Left lung (tissue), 10 donors: Measurements from ENCODE around the gene ZNRF4. TPM values are rescaled to one million over a fixed set of nuclear protein-coding genes. Genes with fewer than 3 reads are reported as not detected.

Experiments
- ATAC-seq: fragments of 200-7000 bp; cut with Tn5 transposase; one replicate; pipeline ENCODE4 v1.9.1; 2020; ENCODE audit warnings: moderate library complexity
- DNase-seq, 4 donors: peaks; one replicate each; pipeline ENCODE4 v3.0.0-alpha.2; 2013 to 2020
- H3K27ac ChIP-seq, 2 donors: fragments of 200-600 bp; sonication (generic) in 1 of 2; one replicate each; pipeline versions ENCODE4 v1.5.0 to v1.8.0; 2020 to 2021
- H3K27me3 ChIP-seq, 2 donors: fragments of 200-600 bp; sonication (generic) in 1 of 2; one replicate each; pipeline versions ENCODE4 v1.5.0 to v1.8.0; 2020 to 2021
- H3K36me3 ChIP-seq, 2 donors: fragments of 200-600 bp; sonication (generic) in 1 of 2; one replicate each; pipeline versions ENCODE4 v1.5.0 to v1.8.0; 2020 to 2021
- H3K4me1 ChIP-seq, 2 donors: fragments of 200-600 bp; one replicate each; pipeline ENCODE4 v1.8.0; 2021
- H3K4me3 ChIP-seq, 2 donors: fragments of 200-600 bp; sonication (generic) in 1 of 2; one replicate each; pipeline versions ENCODE4 v1.5.0 to v1.8.0; 2020 to 2021; ENCODE audit warnings: mild to moderate bottlenecking in 1 of 2
- H3K9me3 ChIP-seq, 2 donors: fragments of 200-600 bp; sonication (generic) in 1 of 2; one replicate each; pipeline versions ENCODE4 v1.5.0 to v1.8.0; 2020 to 2021
- intact Hi-C, 2 donors: fragments of 100-400 bp; cut with DNase I; formaldehyde crosslinking; loops; one replicate each; pipeline versions ENCODE4 v1.11.2 to v1.14.2; 2022
- polyA plus RNA-seq, 6 donors: library from polyadenylated mRNA; unstranded; fragments of 120-200 nt; gene quantifications; one replicate each; pipeline ENCODE4 v1.2.1, GENCODE V29; 2013; ENCODE audit not compliant: insufficient read length in 6 of 6
- total RNA-seq, 2 donors: library from RNA; stranded (reverse); fragmentation: NEBNext Ultra II Directional; extraction: Animal tissue kit (Norgen Biotek cat#: 25700); gene quantifications; one replicate each; pipeline ENCODE4 v1.2.1, GENCODE V29; 2021
- TF ChIP-seq, protein P1 (sequence below), 2 donors: fragments of 200-600 bp; sonication (generic) in 1 of 2; IDR thresholded peaks; one replicate each; pipeline versions ENCODE4 v1.5.0 to v1.8.0; 2021; ENCODE audit warnings: antibody characterized with exemption in 2 of 2
- donor health status: DM: no; HTN: yes; CAD: no.
- donor health status: DM: no; HTN: no; CAD: no.

Gene ZNRF4
- total and polyA plus RNA-seq, 8 donors: not detected

DNA sequence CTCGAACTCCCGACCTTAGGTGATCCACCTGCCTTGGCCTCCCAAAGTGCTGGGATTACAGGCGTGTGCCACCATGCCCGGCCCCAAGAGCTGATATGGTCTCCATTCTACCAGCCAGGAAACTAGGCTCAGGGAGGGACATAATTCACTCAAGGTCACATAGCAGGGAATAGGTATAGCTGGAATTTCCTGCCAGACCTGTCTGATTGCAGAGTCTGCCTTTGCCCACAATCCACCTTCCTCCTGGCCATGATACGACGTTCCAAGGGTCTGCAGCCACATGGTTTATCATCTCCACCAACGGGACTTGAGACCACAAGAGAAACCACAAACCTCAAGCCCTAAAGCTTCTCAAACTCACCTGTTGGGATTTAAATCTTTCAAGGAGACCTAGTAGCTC is 32.0 kb downstream of the ZNRF4 start:
- no peaks in the 10 kb centered on the region for H3K4me1 ChIP-seq
- no peak overlapping the region for H3K4me3 ChIP-seq
- peaks cover 17 to 94% of the 10 kb centered on the region in 2 donors for H3K27me3 ChIP-seq
- H3K36me3 ChIP-seq: no peaks in the 10 kb centered on the region
- H3K9me3 ChIP-seq: peaks cover 0 to 4% of the 10 kb centered on the region in 2 donors
- intact Hi-C loops: no loop called here
- ATAC-seq (no peak), DNase-seq (no peak)
- no peak overlapping the region for H3K27ac ChIP-seq
- TF ChIP-seq, protein P1, sequence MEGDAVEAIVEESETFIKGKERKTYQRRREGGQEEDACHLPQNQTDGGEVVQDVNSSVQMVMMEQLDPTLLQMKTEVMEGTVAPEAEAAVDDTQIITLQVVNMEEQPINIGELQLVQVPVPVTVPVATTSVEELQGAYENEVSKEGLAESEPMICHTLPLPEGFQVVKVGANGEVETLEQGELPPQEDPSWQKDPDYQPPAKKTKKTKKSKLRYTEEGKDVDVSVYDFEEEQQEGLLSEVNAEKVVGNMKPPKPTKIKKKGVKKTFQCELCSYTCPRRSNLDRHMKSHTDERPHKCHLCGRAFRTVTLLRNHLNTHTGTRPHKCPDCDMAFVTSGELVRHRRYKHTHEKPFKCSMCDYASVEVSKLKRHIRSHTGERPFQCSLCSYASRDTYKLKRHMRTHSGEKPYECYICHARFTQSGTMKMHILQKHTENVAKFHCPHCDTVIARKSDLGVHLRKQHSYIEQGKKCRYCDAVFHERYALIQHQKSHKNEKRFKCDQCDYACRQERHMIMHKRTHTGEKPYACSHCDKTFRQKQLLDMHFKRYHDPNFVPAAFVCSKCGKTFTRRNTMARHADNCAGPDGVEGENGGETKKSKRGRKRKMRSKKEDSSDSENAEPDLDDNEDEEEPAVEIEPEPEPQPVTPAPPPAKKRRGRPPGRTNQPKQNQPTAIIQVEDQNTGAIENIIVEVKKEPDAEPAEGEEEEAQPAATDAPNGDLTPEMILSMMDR (IDR thresholded peaks at IDR 0.05): no peak

GRCh38 chr19:5489551-5489950 is 34.3 kb downstream of the ZNRF4 start:
- TF ChIP-seq, protein P1 (IDR thresholded peaks at IDR 0.05): no peak
- no peaks in the 10 kb centered on the region for H3K4me1 ChIP-seq

DNA sequence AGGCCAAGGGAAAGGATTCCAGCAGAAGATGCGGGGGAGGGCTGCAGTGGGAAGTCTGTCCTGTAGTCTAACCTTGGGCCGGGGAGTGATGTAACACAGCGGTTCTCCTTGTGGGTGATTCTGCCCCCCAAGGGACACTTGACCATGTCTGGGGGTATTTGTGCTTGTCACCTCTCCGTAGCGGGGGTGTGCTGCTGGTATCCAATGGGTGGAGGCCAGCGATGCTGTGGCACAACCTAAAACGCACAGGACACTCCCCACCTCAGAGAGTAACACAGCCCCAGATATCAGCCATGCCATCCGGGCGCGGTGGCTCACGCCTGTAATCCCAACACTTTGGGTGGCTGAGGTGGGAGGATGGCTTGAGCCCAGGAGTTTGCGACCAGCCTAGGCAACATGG is 36.3 kb downstream of the ZNRF4 start:
- peaks cover 28 to 95% of the 10 kb centered on the region in 2 donors for H3K27me3 ChIP-seq
- ATAC-seq: no peak

More at GRCh38 chr19:5489551-5489950, 34.3 kb downstream of the ZNRF4 start:
- no peak for ATAC-seq
- Histone ChIP-seq H3K27me3 (peaks cover 28 to 94% of the 10 kb centered on the region in 2 donors), H3K9me3 (no peaks in the 10 kb centered on the region), H3K4me3 (no peak overlapping the region), H3K27ac (no peak overlapping the region), H3K36me3 (no peaks in the 10 kb centered on the region)
- intact Hi-C loops: no loop called here
- no peak for DNase-seq

DNA sequence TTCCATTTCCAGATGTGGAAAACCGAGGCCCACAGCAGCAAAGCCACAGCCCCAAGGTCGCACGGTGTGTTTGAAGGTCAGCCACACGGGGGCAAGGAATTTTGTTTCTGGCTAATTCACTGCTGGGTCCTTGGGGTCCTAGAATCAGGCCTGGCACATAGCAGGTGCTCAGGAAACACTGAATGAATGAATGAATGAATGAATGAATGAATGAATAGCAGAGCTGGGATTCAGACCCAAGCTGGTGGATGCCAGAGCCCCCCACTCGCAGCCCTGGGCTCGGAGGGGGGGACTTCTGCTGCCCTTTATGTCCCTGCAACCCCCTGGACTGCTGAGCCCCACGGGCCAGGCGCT is 37.0 kb downstream of the ZNRF4 start:
- DNase-seq (no peak), ATAC-seq (no peak)
- no peak overlapping the region for H3K27ac ChIP-seq
- no peaks in the 10 kb centered on the region for H3K36me3 ChIP-seq
- H3K27me3 ChIP-seq: peaks cover 28 to 95% of the 10 kb centered on the region in 2 donors
- no peaks in the 10 kb centered on the region for H3K9me3 ChIP-seq
- TF ChIP-seq, protein P1 (IDR thresholded peaks at IDR 0.05): no peak
- no peaks in the 10 kb centered on the region for H3K4me1 ChIP-seq
- intact Hi-C loops: no loop called here
- no peak overlapping the region for H3K4me3 ChIP-seq

More for the DNA sequence above, 36.3 kb downstream of the ZNRF4 start:
- H3K9me3 ChIP-seq: no peaks in the 10 kb centered on the region
- no peaks in the 10 kb centered on the region for H3K4me1 ChIP-seq
- H3K36me3 ChIP-seq: no peaks in the 10 kb centered on the region
- DNase-seq: no peak
- TF ChIP-seq, protein P1 (IDR thresholded peaks at IDR 0.05): no peak
- intact Hi-C loops: no loop called here
- H3K27ac ChIP-seq: no peak overlapping the region
- H3K4me3 ChIP-seq: no peak overlapping the region

DNA sequence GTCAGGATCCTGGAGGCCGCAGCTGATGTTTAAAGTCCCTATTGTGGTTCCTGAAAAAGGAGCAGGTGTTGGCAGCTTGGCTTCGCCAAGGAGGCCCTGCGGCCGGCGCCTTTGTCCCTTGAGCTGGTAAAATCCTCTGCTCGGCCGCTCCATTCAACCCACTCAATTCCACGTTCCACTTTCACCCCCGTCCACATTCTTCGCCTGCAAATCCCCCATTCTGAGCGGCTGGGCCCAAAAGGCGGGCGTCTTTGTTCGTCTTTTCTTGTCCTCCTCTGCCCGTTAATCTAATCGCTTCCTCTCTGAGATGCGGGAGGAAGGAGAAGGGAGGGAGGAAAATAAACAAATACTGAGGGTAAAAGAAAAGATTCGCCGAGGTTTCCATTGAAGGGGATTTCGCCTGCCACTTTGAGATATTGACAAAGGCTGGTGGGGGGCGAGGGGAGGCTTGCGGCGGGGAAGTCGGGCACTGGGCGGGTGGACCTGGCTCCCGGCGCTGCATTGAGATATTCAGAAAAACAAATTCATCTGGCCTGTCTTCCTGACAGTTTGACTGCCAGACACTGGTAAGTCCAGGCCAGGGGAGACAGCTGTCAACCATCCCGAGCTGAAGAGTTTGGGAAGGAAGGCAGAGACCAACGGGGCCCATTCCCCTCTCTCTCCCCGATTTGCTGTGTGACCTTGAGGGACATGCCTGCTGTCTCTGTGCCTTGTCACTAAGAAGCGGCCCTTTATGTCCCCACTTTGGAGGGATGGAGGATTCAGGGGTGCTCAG is 37.6 kb downstream of the ZNRF4 start:
- H3K27ac ChIP-seq: no peak overlapping the region
- ATAC-seq: no peak
- intact Hi-C loops: no loop called here
- H3K36me3 ChIP-seq: no peaks in the 10 kb centered on the region
- no peaks in the 10 kb centered on the region for H3K9me3 ChIP-seq
- no peak overlapping the region for H3K4me3 ChIP-seq
- TF ChIP-seq, protein P1 (IDR thresholded peaks at IDR 0.05): no peak
- H3K4me1 ChIP-seq: no peaks in the 10 kb centered on the region
- no peak for DNase-seq
- H3K27me3 ChIP-seq: peaks cover 28 to 99% of the 10 kb centered on the region in 2 donors
